Gastroesophageal sphincter (tissue), 3 donors: ENCODE measurements around the gene KRT72.

Experiments used
- CTCF ChIP-seq, 4 experiments: fragments of 200-600 bp in 2 of 4; fragments of 450-650 bp in 2 of 4; sonication (generic) in 1 of 4; IDR thresholded peaks; one replicate each; pipeline ENCODE4 v1.5.1; 2017 to 2019; ENCODE audit warnings: antibody characterized with exemption in 4 of 4, mild to moderate bottlenecking in 2 of 4, moderate library complexity in 2 of 4
- POLR2A ChIP-seq, 2 donors: fragments of 450-650 bp; IDR thresholded peaks; one replicate each; pipeline ENCODE4 v1.6.1; 2017; ENCODE audit warnings: antibody characterized with exemption in 2 of 2, mild to moderate bottlenecking in 2 of 2, moderate library complexity in 1 of 2
- POLR2AphosphoS5 ChIP-seq: sonication (generic); formaldehyde crosslinking; IDR thresholded peaks from one replicate; pipeline ENCODE4 v1.6.1; 2017; ENCODE audit warnings: antibody characterized with exemption

- no peak for TF ChIP-seq POLR2AphosphoS5
- TF ChIP-seq CTCF (IDR thresholded peaks at IDR 0.05) = no peak
- TF ChIP-seq POLR2A (IDR thresholded peaks at IDR 0.05) = no peak
Measured at GRCh38 chr12:52585946-52586345, 15.3 kb downstream of the KRT72 start.
